GM10847 (cell line): ENCODE data around the gene C19orf53.

ENCODE experiments used
- POLR2A ChIP-seq: IDR thresholded peaks from 2 replicates; pipeline ENCODE4 v1.6.1; 2011; ENCODE audit not compliant: insufficient read length; ENCODE audit errors: extremely low read depth

C19orf53 gene

DNA sequence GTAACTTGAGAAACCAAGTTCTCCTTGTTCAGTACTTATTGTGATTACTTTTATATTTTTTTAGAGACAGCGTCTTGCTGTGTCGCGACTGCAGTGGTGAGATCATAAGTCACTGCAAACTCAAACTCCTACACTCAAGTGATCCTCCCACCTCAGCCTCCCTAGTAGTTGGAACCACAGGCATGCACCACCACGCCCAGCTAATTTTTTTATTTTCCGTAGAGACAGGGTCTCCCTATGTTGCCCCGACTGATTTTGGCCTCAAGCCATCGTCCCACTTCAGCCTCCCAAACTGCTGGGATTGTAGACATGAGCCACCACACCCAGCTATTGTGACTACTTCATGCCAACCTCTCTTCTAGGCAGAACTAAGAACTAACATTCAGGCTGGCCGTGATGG lies 8.3 kb downstream of the C19orf53 start:
- TF ChIP-seq POLR2A, result no peak

GRCh38 chr19:13783565-13784500 lies 9.6 kb downstream of the C19orf53 start:
- TF ChIP-seq POLR2A, result no peak

GRCh38 chr19:13784731-13785452 lies 10.6 kb downstream of the C19orf53 start:
- TF ChIP-seq POLR2A, result no peak

- TF ChIP-seq POLR2A, result no peak
Observed at GRCh38 chr19:13788991-13789390, 14.7 kb downstream of the C19orf53 start.

DNA sequence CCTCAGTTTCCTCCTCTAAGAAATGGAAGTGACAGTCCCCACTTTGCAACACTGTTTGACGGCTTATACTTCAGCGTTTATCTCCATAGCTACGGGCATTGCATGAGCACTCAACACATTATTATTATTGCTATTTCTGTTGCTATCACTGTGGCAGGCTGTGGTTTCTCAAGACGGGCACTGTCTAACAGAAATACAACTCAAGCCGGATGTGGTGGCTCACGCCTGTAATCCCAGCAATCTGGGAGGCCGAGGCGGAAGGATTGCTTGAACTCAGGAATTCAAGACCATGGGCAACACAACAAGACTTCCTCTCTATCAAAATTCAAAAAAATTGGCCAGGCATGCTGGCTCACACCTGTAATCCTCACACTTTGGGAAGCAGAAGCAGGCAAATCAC lies 16.1 kb downstream of the C19orf53 start:
- no peak for TF ChIP-seq POLR2A

- TF ChIP-seq POLR2A, result no peak
Observed at GRCh38 chr19:13794398-13794756, 20.1 kb downstream of the C19orf53 start.

DNA sequence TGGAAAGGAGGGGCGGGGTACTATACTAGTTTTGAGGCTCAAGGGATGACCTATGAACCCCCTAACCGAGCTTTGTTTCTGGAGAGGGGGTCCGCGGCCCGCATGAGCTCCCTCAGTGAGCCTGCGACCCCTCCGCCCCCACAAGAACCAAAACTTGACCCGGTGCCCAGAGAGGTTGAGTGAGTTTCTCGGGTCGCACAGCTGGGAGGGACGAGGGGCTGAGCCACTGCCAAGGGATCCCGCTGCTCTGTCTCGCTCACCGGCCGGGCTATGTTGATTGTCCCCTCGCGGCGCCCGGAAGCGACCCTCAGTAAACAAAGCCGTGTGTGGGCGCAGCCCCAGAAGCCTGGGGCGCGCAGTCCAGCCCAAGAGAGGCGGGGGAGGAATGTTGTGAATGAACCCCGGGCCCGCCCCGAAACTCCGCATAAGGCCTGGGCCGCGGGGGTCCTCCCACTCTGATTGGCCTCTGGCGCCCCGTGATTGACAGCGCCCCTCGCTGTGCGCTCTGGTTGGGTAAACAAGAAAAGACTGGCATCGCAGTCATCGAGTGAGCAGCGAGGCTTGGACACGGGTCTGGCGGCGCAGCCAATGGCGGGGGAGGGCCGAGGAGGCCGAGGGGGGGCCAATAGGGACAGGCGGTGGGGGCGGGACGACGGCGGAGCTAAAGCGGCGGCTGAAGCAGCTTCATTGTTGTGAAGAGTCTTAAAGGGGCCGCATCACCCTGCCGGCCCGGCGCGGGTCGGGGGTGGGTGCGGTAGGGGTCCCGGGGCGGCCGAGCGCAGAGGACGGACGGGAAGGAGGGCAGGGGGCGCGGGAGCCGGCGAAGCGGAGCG lies 20.7 kb downstream of the C19orf53 start, which contains the start of gene ZSWIM4:
TSS of gene ZSWIM4 (plus strand) at position 687 of the 833 bp plus-strand sequence. CDS start 206 bp downstream, outside the sequence.
- no peak for TF ChIP-seq POLR2A

DNA sequence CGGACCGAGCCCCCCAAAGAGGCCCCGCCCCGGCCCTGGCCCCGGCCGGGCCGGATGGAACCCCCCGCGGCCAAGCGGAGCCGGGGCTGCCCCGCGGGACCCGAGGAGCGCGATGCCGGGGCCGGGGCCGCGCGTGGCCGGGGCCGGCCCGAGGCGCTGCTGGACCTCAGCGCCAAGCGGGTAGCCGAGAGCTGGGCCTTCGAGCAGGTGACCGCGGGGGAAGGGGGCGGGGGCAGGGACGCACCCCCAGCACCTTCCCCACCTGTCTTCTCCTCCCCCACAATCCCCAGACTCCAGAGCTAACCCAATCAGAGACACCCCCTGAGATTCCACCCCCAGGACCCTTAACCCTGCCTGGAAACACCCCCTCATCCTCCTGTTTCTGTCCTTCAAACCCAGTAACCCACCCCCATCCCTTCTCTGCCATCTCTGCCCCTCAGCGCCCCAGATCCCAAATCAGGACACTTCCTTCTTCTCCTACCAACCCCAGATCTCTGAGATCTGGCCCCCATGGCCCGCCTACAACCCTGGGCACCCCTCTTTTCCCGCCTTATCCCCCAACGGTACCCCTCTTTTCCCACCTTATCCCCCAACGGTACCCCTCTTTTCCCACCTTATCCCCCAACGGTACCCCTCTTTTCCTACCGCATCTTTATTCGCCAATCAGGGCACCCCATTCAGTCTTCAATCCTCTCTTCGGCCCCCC lies 21.5 kb downstream of the C19orf53 start:
- no peak for TF ChIP-seq POLR2A

GRCh38 chr19:13796301-13797057 lies 22.2 kb downstream of the C19orf53 start:
- TF ChIP-seq POLR2A, result no peak

DNA sequence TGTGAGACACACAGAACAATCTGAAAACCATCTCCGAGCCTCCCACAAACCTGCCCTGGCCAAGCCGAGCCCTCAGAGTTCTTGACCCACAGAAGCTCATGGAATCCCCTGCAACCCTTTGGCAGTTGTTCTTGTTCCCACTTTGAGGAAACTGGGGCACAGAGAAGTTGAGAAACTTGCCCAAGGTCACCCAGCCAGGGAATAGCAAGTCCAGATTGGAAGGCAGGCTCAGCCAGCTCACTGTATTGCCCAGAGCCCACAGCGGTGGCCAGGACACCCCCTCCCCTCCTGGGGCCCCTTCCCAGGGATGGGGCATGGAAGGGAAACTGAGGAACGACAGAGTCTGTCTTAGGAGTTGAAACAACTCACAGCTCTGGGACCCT lies 22.8 kb downstream of the C19orf53 start:
- TF ChIP-seq POLR2A, result no peak

DNA sequence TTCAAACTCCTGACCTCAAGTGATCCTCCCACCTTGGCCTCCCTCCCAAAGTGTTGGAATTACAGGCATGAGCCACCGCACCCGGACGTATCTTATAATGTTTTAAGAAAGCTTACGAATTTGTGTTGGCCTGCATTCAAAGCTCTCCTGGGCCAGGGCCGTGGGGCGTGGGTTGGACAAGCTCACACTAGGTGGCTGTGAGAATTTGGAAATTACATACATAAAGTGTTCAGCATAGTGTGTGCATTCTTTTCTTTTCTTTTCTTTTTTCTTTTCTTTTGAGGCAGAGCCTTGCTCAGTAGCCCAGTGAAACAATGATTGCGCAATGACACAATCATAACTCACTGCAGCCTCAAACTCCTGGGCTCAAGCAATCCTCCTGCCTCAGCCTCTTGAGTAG lies 23.6 kb downstream of the C19orf53 start:
- TF ChIP-seq POLR2A, result no peak

- TF ChIP-seq POLR2A, result no peak
Observed at GRCh38 chr19:13799669-13800068, 25.4 kb downstream of the C19orf53 start.

DNA sequence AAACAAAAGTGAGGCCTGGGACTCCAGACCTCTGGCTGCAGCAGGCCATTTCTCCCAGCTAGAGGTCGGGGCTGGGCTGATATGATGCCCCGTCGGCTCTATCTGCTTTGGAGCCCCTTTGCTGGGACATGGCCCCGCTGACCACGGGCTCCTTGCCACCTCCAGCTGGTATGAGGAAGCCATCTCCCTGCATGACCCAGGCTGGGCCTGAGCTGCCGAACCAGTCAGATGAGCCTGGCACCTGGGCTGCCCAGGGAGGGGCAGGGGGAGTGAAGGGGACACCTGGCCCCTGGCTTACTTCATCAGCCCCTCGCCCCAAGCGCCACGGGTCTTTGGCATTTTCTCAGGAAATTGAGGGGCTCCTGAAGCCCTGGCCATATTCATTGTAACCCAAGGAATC lies 28.8 kb downstream of the C19orf53 start:
- TF ChIP-seq POLR2A, result no peak
